Type B pancreatic cell (in vitro differentiated cells): ENCODE results near the gene PTCD3. TPM values are rescaled to one million over a fixed set of nuclear protein-coding genes. Genes with fewer than 3 reads are reported as not detected.

ENCODE experiments used
- DNase-seq: peaks from one replicate; pipeline ENCODE4 v3.0.0; 2021; ENCODE audit warnings: mixed read lengths; ENCODE audit not compliant: unreplicated experiment; ENCODE audit errors: extremely low spot score
- H3K27ac Mint-ChIP-seq: 2 replicates; pipeline ENCODE4 v1.8.0; 2021; ENCODE audit warnings: mild to moderate bottlenecking, mixed read lengths
- H3K27me3 Mint-ChIP-seq: 2 replicates; pipeline ENCODE4 v1.8.0; 2021; ENCODE audit warnings: mixed read lengths
- H3K36me3 Mint-ChIP-seq: 2 replicates; pipeline ENCODE4 v1.8.0; 2021; ENCODE audit warnings: mixed read lengths
- H3K4me1 Mint-ChIP-seq: one replicate; pipeline ENCODE4 v1.8.0; 2021; ENCODE audit warnings: mixed read lengths; ENCODE audit not compliant: unreplicated experiment
- H3K4me3 Mint-ChIP-seq: 2 replicates; pipeline ENCODE4 v1.8.0; 2021; ENCODE audit warnings: mild to moderate bottlenecking, mixed read lengths
- H3K9me3 Mint-ChIP-seq: 2 replicates; pipeline ENCODE4 v1.8.0; 2021; ENCODE audit warnings: mixed read lengths
- CTCF ChIP-seq: fragments of 200-600 bp; sonication (generic); conservative IDR thresholded peaks from 2 replicates; pipeline ENCODE4 v1.5.0; 2021; ENCODE audit warnings: antibody characterized with exemption, mild to moderate bottlenecking
- long read RNA-seq: library from polyadenylated mRNA; unstranded; transcript quantifications from one replicate; pipeline ENCODE4 v2.0.0, GENCODE V29; 2020
- total RNA-seq: library from RNA; stranded (reverse); gene quantifications from 2 replicates; pipeline ENCODE4 v1.2.1, GENCODE V29; 2021; ENCODE audit warnings: low replicate concordance

Gene PTCD3
- 116 and 155 TPM in 2 replicates for total RNA-seq
- long read RNA-seq, full-length matches to known transcripts = 258 of 353 reads
- long read RNA-seq, partial matches to known transcripts = 18 of 353 reads
- long read RNA-seq, other reads (novel, unspliced or antisense) = 77 of 353 reads

- Mint-ChIP-seq H3K36me3 (peaks cover 35% of the 10 kb centered on the region), H3K27me3 (no peaks in the 10 kb centered on the region), H3K4me3 (peak within 1 kb of the TSS; percentile 98), H3K4me1 (peaks cover 26% of the 10 kb centered on the region), H3K27ac (peak within 1 kb of the TSS; percentile 98), H3K9me3 (no peaks in the 10 kb centered on the region)
- TF ChIP-seq CTCF = no peak
- peak; percentile 92 for DNase-seq
Measured at GRCh38 chr2:86105969-86106945, at the start of gene PTCD3. Gene PTCD3 (plus strand): TSS chr2:86106235. CDS start chr2:86106248, 13 bp downstream.

- no peak for DNase-seq
- H3K4me3 Mint-ChIP-seq = no peak overlapping the region
- no peak for TF ChIP-seq CTCF
- no peaks in the 10 kb centered on the region for H3K9me3 Mint-ChIP-seq
- no peaks in the 10 kb centered on the region for H3K27me3 Mint-ChIP-seq
- peaks cover 32% of the 10 kb centered on the region for H3K36me3 Mint-ChIP-seq
- H3K4me1 Mint-ChIP-seq = no peaks in the 10 kb centered on the region
- H3K27ac Mint-ChIP-seq = no peak overlapping the region
Measured at GRCh38 chr2:86056590-86057331, 49.3 kb upstream of the PTCD3 start.

- Mint-ChIP-seq H3K4me3 (no peak overlapping the region), H3K27ac (no peak overlapping the region)
Measured at GRCh38 chr2:86062043-86062442, 44.0 kb upstream of the PTCD3 start.

GRCh38 chr2:86064006-86064405 is 42.0 kb upstream of the PTCD3 start:
- Mint-ChIP-seq H3K4me3 (no peak overlapping the region), H3K27ac (no peak overlapping the region), H3K4me1 (no peaks in the 10 kb centered on the region), H3K27me3 (no peaks in the 10 kb centered on the region), H3K36me3 (peaks cover 58% of the 10 kb centered on the region), H3K9me3 (peaks cover 6% of the 10 kb centered on the region)
- no peak for TF ChIP-seq CTCF
- no peak for DNase-seq

More at GRCh38 chr2:86062043-86062442, 44.0 kb upstream of the PTCD3 start:
- Mint-ChIP-seq H3K27me3 (no peaks in the 10 kb centered on the region), H3K36me3 (peaks cover 62% of the 10 kb centered on the region), H3K4me1 (no peaks in the 10 kb centered on the region), H3K9me3 (peaks cover 6% of the 10 kb centered on the region)
- DNase-seq = no peak
- no peak for TF ChIP-seq CTCF

GRCh38 chr2:86065512-86065911 is 40.5 kb upstream of the PTCD3 start:
- H3K4me1 Mint-ChIP-seq = no peaks in the 10 kb centered on the region
- no peak for DNase-seq
- H3K27me3 Mint-ChIP-seq = no peaks in the 10 kb centered on the region
- peaks cover 60% of the 10 kb centered on the region for H3K36me3 Mint-ChIP-seq
- H3K4me3 Mint-ChIP-seq = no peak overlapping the region
- peaks cover 6% of the 10 kb centered on the region for H3K9me3 Mint-ChIP-seq
- peak overlapping the region; percentile 5 for H3K27ac Mint-ChIP-seq
- no peak for TF ChIP-seq CTCF
